GM18517 (cell line): ENCODE data around the gene ABITRAM.

Experiments used
- ATAC-seq: cut with Tn5 transposase; IDR thresholded peaks from one replicate; pipeline ENCODE4 v1.9.1; 2021; ENCODE audit warnings: mild to moderate bottlenecking, moderate library complexity; ENCODE audit not compliant: unreplicated experiment

ABITRAM gene

DNA sequence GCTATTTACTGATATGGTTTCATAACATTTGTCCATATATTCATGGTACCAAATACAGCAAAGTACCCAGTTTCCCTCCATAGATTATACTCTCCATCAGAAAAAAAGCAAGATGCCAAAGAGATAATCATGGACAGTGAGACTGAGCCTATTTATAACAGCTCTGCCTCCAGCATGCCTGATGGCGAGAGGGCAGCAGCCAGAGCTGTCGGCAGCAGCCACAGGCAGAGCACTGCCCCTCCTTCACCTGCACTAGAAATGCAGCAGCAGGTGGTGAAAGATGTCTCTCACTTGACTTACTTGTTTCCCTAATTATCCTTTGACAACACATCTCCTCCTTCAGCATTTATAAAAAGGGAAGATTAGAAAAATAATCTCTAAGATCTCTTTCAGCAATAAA is 46.7 kb downstream of the ABITRAM start:
- ATAC-seq = no peak

GRCh38 chr9:108983885-108984284 is 49.7 kb downstream of the ABITRAM start:
- no peak for ATAC-seq
